IMR-90 (cell line): ENCODE results near the gene WRAP53. TPM values are rescaled to one million over a fixed set of nuclear protein-coding genes. Genes with fewer than 3 reads are reported as not detected.

Source experiments
- ATAC-seq: fragments of 200-7000 bp; cut with Tn5 transposase; 2 replicates; pipeline ENCODE4 v1.9.1; 2020; ENCODE audit warnings: low read depth, mild to moderate bottlenecking, moderate library complexity
- BruUV-seq: library from RNA; stranded (reverse); fragments of 400-500 nt; replicated peaks from 2 replicates; lab custom pipeline; 2021; lab: Mats Ljungman, UMichigan
- CTCF ChIA-PET: fragments of 300-600 bp; formaldehyde crosslinking; extraction: SDS; loops from one replicate; lab custom pipeline; 2021; ENCODE audit warnings: antibody characterized with exemption; lab: Yijun Ruan, JAX
- POLR2A ChIA-PET: fragments of 300-600 bp; sonication (Branson Sonifier 250); formaldehyde crosslinking; loops from one replicate; lab custom pipeline; 2022; ENCODE audit warnings: antibody characterized with exemption; ENCODE audit not compliant: unreplicated experiment; lab: Charles Lee
- DNase-seq: peaks from one replicate; pipeline ENCODE4 v3.0.0; 2013
- H2AFZ ChIP-seq: replicated peaks from 2 replicates; pipeline ENCODE3; 2013; ENCODE audit warnings: low read length, mild to moderate bottlenecking; ENCODE audit not compliant: poor library complexity
- H2AK5ac ChIP-seq: 2 replicates; pipeline ENCODE4 v1.6.1; 2013; ENCODE audit warnings: low read depth, low read length, inconsistent platforms
- H2AK9ac ChIP-seq: replicated peaks from 2 replicates; pipeline ENCODE3; 2013; ENCODE audit warnings: mild to moderate bottlenecking, low read depth, low read length, moderate library complexity; ENCODE audit not compliant: poor library complexity
- H2BK120ac ChIP-seq: 2 replicates; pipeline ENCODE4 v1.6.1; 2013; ENCODE audit warnings: low read depth, low read length, inconsistent platforms
- H2BK15ac ChIP-seq: 3 replicates; pipeline ENCODE4 v1.6.1; 2013; ENCODE audit warnings: low read depth, low read length, inconsistent platforms
- H2BK20ac ChIP-seq: 2 replicates; pipeline ENCODE4 v1.6.1; 2013; ENCODE audit warnings: low read depth, mild to moderate bottlenecking, inconsistent platforms, low read length, moderate library complexity
- H2BK5ac ChIP-seq: 2 replicates; pipeline ENCODE4 v1.6.1; 2013; ENCODE audit warnings: mild to moderate bottlenecking, low read depth, low read length, inconsistent platforms; ENCODE audit not compliant: poor library complexity, severe bottlenecking
- H3K14ac ChIP-seq: replicated peaks from 2 replicates; pipeline ENCODE4 v1.6.1; 2013; ENCODE audit warnings: low read depth, low read length, inconsistent platforms
- H3K18ac ChIP-seq: 2 replicates; pipeline ENCODE4 v1.6.1; 2013; ENCODE audit warnings: low read depth, low read length, control low read depth
- H3K23ac ChIP-seq: 2 replicates; pipeline ENCODE4 v1.6.1; 2013; ENCODE audit warnings: low read depth, low read length, inconsistent platforms
- H3K27ac ChIP-seq: 2 replicates; pipeline ENCODE4 v1.5.1; 2013; ENCODE audit warnings: mild to moderate bottlenecking, control low read depth, low read length; ENCODE audit not compliant: insufficient read depth
- H3K27me3 ChIP-seq: 2 replicates; pipeline ENCODE4 v1.6.1; 2013; ENCODE audit warnings: low read length; ENCODE audit not compliant: control insufficient read depth, insufficient read depth
- H3K36me3 ChIP-seq: 2 replicates; pipeline ENCODE4 v1.6.1; 2013; ENCODE audit warnings: low read length, mixed read lengths; ENCODE audit not compliant: control insufficient read depth, insufficient read depth
- H3K4ac ChIP-seq: 2 replicates; pipeline ENCODE4 v1.6.1; 2013; ENCODE audit warnings: low read depth, low read length, inconsistent platforms
- H3K4me1 ChIP-seq: 2 replicates; pipeline ENCODE4 v1.6.1; 2013; ENCODE audit warnings: low read length, mixed read lengths; ENCODE audit not compliant: control insufficient read depth, insufficient read depth
- H3K4me2 ChIP-seq: 2 replicates; pipeline ENCODE4 v1.6.1; 2013; ENCODE audit warnings: low read depth, mild to moderate bottlenecking, control low read depth, low read length, moderate library complexity
- H3K4me3 ChIP-seq: 2 replicates; pipeline ENCODE4 v1.5.1; 2013; ENCODE audit warnings: low read depth, mild to moderate bottlenecking, control low read depth, low read length, moderate library complexity; ENCODE audit not compliant: insufficient read depth
- H3K56ac ChIP-seq: 2 replicates; pipeline ENCODE4 v1.6.1; 2013; ENCODE audit warnings: low read length, inconsistent platforms; ENCODE audit not compliant: insufficient read depth; ENCODE audit errors: extremely low read depth
- H3K79me1 ChIP-seq, 2 experiments: 2 replicates each; pipeline ENCODE4 v1.6.1; 2013; ENCODE audit warnings: low read length in 2 of 2, inconsistent platforms in 1 of 2, low read depth in 1 of 2
- H3K9ac ChIP-seq: 2 replicates; pipeline ENCODE4 v1.6.1; 2013; ENCODE audit warnings: low read depth, low read length, control low read depth
- H3K9me1 ChIP-seq: 2 replicates; pipeline ENCODE4 v1.6.1; 2013; ENCODE audit warnings: low read length, inconsistent platforms; ENCODE audit not compliant: insufficient read depth
- H3K9me3 ChIP-seq: 2 replicates; pipeline ENCODE4 v1.6.1; 2013; ENCODE audit warnings: low read length; ENCODE audit not compliant: control insufficient read depth, insufficient read depth
- H4K20me1 ChIP-seq: 2 replicates; pipeline ENCODE4 v1.6.1; 2013; ENCODE audit warnings: low read length, inconsistent platforms; ENCODE audit not compliant: insufficient read depth
- H4K5ac ChIP-seq: 2 replicates; pipeline ENCODE4 v1.6.1; 2013; ENCODE audit warnings: mild to moderate bottlenecking, low read depth, low read length, control low read depth
- H4K8ac ChIP-seq, 2 experiments: 2 replicates each; pipeline ENCODE4 v1.6.1; 2013; ENCODE audit warnings: low read depth in 2 of 2, low read length in 2 of 2, control low read depth in 1 of 2, inconsistent platforms in 1 of 2
- H4K91ac ChIP-seq: 2 replicates; pipeline ENCODE4 v1.6.1; 2013; ENCODE audit warnings: low read depth, low read length, inconsistent platforms; ENCODE audit not compliant: insufficient read depth
- NFE2L2 ChIP-seq: fragments of 150-350 bp; IDR thresholded peaks from 2 replicates; pipeline ENCODE4 v1.6.1; 2016; ENCODE audit warnings: low read depth, mild to moderate bottlenecking, low read length
- POLR2A ChIP-seq: IDR thresholded peaks from 2 replicates; pipeline ENCODE4 v1.6.1; 2012; ENCODE audit warnings: mild to moderate bottlenecking, low read depth, low read length
- WGBS, 2 experiments: methylation state at CpG; one replicate each; pipeline versions ENCODE4 v1.1.5 to v1.1.7; 2013; ENCODE audit warnings: missing lambda C conversion rate in 2 of 2; ENCODE audit not compliant: insufficient read length in 1 of 2; ENCODE audit errors: extremely low coverage in 2 of 2; 5-methylcytosine and 5-hydroxymethylcytosine counted together
- dilution Hi-C: fragments of 300-500 bp; cut with HindIII; formaldehyde crosslinking; loops from one replicate; pipeline ENCODE4 v1.14.3; 2018; ENCODE audit warnings: low sequenced_read_pairs; ENCODE audit not compliant: unreplicated experiment
- in situ Hi-C: fragments of 300-500 bp; cut with MboI; formaldehyde crosslinking; loops from 3 replicates; pipeline ENCODE4 v1.14.3; 2019; ENCODE audit warnings: low sequenced_read_pairs, inconsistent platforms, mixed read lengths
- intact Hi-C: fragments of 100-400 bp; cut with micrococcal nuclease; formaldehyde crosslinking; loops from 2 replicates; pipeline ENCODE4 v1.10.0; 2022
- polyA plus RNA-seq, 3 experiments: library from polyadenylated mRNA; depleted of rRNA; stranded (reverse); fragments of >200 nt; gene quantifications; 2 replicates each; pipeline ENCODE4 v1.2.3, GENCODE V29; 2012; ENCODE audit warnings: low replicate concordance in 1 of 3
- total RNA-seq: library from RNA; depleted of rRNA; stranded (reverse); fragments of >200 nt; gene quantifications from 2 replicates; pipeline ENCODE4 v1.2.3, GENCODE V29; 2012

The WRAP53 gene
- total and polyA plus RNA-seq, 2 of the 4 experiments (the other 2 are of a cell fraction): 6.6 to 9.5 TPM

DNA sequence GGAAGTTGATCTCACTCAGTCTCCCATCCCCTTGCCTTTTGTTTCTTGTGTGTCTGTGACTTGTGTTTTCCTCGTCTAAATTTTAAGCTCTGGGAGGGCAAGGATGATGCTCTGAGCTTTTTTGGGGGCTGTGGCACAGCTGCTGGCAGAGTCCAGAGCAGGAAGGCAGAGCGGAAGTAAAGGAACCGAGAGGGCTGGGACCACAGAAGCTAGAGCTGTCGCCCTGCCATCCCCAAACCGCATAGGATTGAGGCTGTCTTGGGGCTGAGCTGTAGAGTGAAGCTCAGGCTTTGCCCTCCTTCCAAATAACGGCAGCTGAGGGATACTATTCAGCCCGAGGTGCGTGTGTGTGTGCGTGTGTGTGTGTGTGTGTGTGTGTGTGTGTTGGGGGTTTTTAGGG, 25.5 kb downstream of the WRAP53 start:
- Histone ChIP-seq H4K20me1 (no peaks in the 10 kb centered on the region; the same call in 1 of the 2 replicates), H3K4me3 (no peak overlapping the region), H3K9me1 (0 out of 2 replicates have a peak, but pooled peaks cover 4% of the 10 kb centered on the region), H3K4me2 (no peak overlapping the region), H4K5ac (no peak overlapping the region), H2BK15ac (no peak overlapping the region), H2AK5ac (no peak overlapping the region; the same call in 1 of the 2 replicates), H3K56ac (no peak overlapping the region), H2BK5ac (no peak overlapping the region), H3K27me3 (peaks cover 59% of the 10 kb centered on the region), H3K27ac (no peak overlapping the region), H4K91ac (no peak overlapping the region), H4K8ac (no peak overlapping the region), H3K4ac (no peak overlapping the region), H3K9ac (no peak overlapping the region), H2BK120ac (no peak overlapping the region), H2BK20ac (no peak overlapping the region), H3K9me3 (no peaks in the 10 kb centered on the region), H3K18ac (no peak overlapping the region), H2AK9ac (no peak overlapping the region), H3K79me1 (no peaks in the 10 kb centered on the region), H2AFZ (no peak overlapping the region), H3K14ac (no peak overlapping the region), H3K4me1 (peaks cover 5% of the 10 kb centered on the region; the same call in 1 of the 2 replicates), H3K36me3 (no peaks in the 10 kb centered on the region), H3K23ac (0 out of 2 replicates have a peak overlapping the region, but pooled peaks have one; percentile 33)
- intact Hi-C loops: no loop called here
- TF ChIP-seq NFE2L2 (no peak), POLR2A (no peak)
- no TSS peak for BruUV-seq
- ChIA-PET POLR2A (no interaction called here), CTCF (no interaction called here)
- WGBS, 2 experiments: 70% methylated on average over 4 of the region's 9 CpGs; no CpG with 5 or more reads in 1 of the 2 experiments
- no peak for ATAC-seq
- dilution Hi-C loops: no loop called here
- in situ Hi-C loops: no loop called here
- no peak for DNase-seq
